ENCODE results near the gene ANTXR1.
"Not testable (repeated sequence)": the region's sequence is repeated elsewhere in the genome, so short reads cannot be mapped to it uniquely, and the experiment has no call there.

ANTXR1 gene

GRCh38 chr2:69222953-69223658, 210.1 kb downstream of the ANTXR1 start:
- ATAC-seq (replicated peaks): no peak
- no peak overlapping the region for H3K27ac Mint-ChIP-seq
- no peak overlapping the region for H3K4me3 Mint-ChIP-seq
- no peaks in the 10 kb centered on the region for H3K9me3 Mint-ChIP-seq
- DNase-seq: no peak
- H3K27me3 Mint-ChIP-seq: peaks cover 13% of the 10 kb centered on the region in 2 donors
- no peaks in the 10 kb centered on the region for H3K36me3 Mint-ChIP-seq
- H3K4me1 Mint-ChIP-seq: no peaks in the 10 kb centered on the region

GRCh38 chr2:69223759-69224511, 211.0 kb downstream of the ANTXR1 start:
- ATAC-seq (replicated peaks) (no peak), DNase-seq (no peak)
- Mint-ChIP-seq H3K9me3 (no peaks in the 10 kb centered on the region), H3K27ac (no peak overlapping the region), H3K4me3 (no peak overlapping the region), H3K27me3 (peaks cover 13% of the 10 kb centered on the region in 2 donors), H3K36me3 (no peaks in the 10 kb centered on the region), H3K4me1 (no peaks in the 10 kb centered on the region)

- H3K36me3 Mint-ChIP-seq: no peaks in the 10 kb centered on the region
- H3K27me3 Mint-ChIP-seq: peaks cover 13% of the 10 kb centered on the region in 2 donors
- no peaks in the 10 kb centered on the region for H3K9me3 Mint-ChIP-seq
- no peak overlapping the region for H3K4me3 Mint-ChIP-seq
- ATAC-seq (replicated peaks): no peak
- H3K4me1 Mint-ChIP-seq: no peaks in the 10 kb centered on the region
- DNase-seq: no peak
- no peak overlapping the region for H3K27ac Mint-ChIP-seq
Observed at GRCh38 chr2:69224512-69224837, 211.5 kb downstream of the ANTXR1 start.

DNA sequence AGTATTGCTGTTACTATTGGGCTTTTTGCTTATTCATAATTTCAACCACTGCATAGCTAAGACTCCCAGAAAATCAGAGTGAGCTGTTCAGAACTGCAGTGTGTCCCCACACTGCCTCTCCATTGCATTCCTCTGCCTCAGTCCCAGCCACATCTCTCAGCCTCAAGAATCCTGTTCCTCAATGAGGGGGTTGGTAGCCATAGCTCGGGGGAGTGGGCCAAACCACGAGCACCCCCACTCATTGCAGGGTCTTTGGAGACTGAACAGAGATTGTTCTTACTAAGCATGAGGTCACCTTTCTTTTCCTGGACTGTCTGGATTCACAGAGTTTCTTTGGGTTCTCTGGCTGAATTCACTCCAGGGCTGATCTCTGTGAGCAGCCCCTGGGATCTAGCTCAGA, 213.0 kb downstream of the ANTXR1 start:
- peaks cover 0 to 2% of the 10 kb centered on the region in 2 donors for H3K9me3 Mint-ChIP-seq
- H3K36me3 Mint-ChIP-seq: no peaks in the 10 kb centered on the region
- H3K4me3 Mint-ChIP-seq: no peak overlapping the region
- ATAC-seq (replicated peaks): no peak
- no peak for DNase-seq
- H3K4me1 Mint-ChIP-seq: no peaks in the 10 kb centered on the region
- H3K27me3 Mint-ChIP-seq: peaks cover 13% of the 10 kb centered on the region in 2 donors
- H3K27ac Mint-ChIP-seq: no peak overlapping the region

- DNase-seq (no peak), ATAC-seq (replicated peaks) (no peak)
- Mint-ChIP-seq H3K4me3 (no peak overlapping the region), H3K27ac (no peak overlapping the region), H3K27me3 (peaks cover 13% of the 10 kb centered on the region in 2 donors), H3K4me1 (no peaks in the 10 kb centered on the region), H3K9me3 (peaks cover 0 to 3% of the 10 kb centered on the region in 2 donors), H3K36me3 (no peaks in the 10 kb centered on the region)
Observed at GRCh38 chr2:69226903-69227302, 213.9 kb downstream of the ANTXR1 start.

- ATAC-seq (replicated peaks) (no peak), DNase-seq (no peak)
- Mint-ChIP-seq H3K27me3 (peaks cover 13% of the 10 kb centered on the region in 2 donors), H3K9me3 (peaks cover 0 to 3% of the 10 kb centered on the region in 2 donors), H3K4me1 (no peaks in the 10 kb centered on the region), H3K36me3 (no peaks in the 10 kb centered on the region), H3K4me3 (no peak overlapping the region), H3K27ac (no peak overlapping the region)
Observed at GRCh38 chr2:69227716-69228115, 214.7 kb downstream of the ANTXR1 start.

GRCh38 chr2:69230946-69231345, 218.0 kb downstream of the ANTXR1 start:
- H3K36me3 Mint-ChIP-seq; H3K27ac Mint-ChIP-seq; ATAC-seq (replicated peaks); H3K9me3 Mint-ChIP-seq; DNase-seq; H3K4me3 Mint-ChIP-seq; H3K4me1 Mint-ChIP-seq; H3K27me3 Mint-ChIP-seq: not testable (repeated sequence)

DNA sequence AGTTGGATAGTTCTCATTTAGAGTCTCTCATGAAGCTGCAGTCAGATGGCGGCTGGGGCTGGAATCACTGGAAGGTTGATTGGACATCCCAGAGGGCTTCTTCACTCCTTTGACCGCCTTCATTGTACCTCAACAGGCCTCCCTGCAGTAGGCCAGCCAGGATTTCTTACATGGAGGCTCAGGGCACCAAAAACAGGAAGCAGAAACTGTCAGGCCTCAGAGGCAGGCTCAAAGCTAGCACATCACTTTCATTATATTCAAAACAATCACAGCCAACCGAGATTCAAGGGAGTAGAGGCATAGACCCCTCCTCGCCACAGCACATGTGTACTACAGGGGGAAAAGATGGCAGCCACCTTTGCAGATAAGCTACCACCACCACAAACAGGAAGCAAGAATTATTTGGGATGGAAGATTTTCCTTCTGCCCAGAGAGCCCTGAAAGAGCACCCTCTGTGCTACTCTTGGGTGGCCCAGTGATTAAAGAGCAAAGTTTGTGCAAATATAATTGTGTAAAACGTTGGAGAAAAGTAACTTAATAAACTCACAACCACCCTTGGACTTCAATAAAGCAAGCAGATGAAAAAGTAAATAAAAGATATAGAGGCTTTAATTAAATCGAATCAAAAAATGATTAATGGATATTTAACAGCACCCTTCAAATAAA, 218.8 kb downstream of the ANTXR1 start:
- peaks cover 0 to 3% of the 10 kb centered on the region in 2 donors for H3K9me3 Mint-ChIP-seq
- no peak overlapping the region for H3K27ac Mint-ChIP-seq
- no peaks in the 10 kb centered on the region for H3K36me3 Mint-ChIP-seq
- no peak overlapping the region for H3K4me3 Mint-ChIP-seq
- DNase-seq (no peak), ATAC-seq (replicated peaks) (no peak)
- no peaks in the 10 kb centered on the region for H3K4me1 Mint-ChIP-seq
- H3K27me3 Mint-ChIP-seq: no peaks in the 10 kb centered on the region

GRCh38 chr2:69235835-69236234, 222.9 kb downstream of the ANTXR1 start:
- H3K9me3 Mint-ChIP-seq; H3K4me1 Mint-ChIP-seq; H3K27ac Mint-ChIP-seq; DNase-seq; ATAC-seq (replicated peaks); H3K27me3 Mint-ChIP-seq; H3K36me3 Mint-ChIP-seq; H3K4me3 Mint-ChIP-seq: not testable (repeated sequence)

GRCh38 chr2:69237070-69237670, 224.2 kb downstream of the ANTXR1 start:
- no peaks in the 10 kb centered on the region for H3K4me1 Mint-ChIP-seq
- H3K9me3 Mint-ChIP-seq: no peaks in the 10 kb centered on the region
- DNase-seq (no peak), ATAC-seq (replicated peaks) (no peak)
- no peak overlapping the region for H3K4me3 Mint-ChIP-seq
- H3K36me3 Mint-ChIP-seq: no peaks in the 10 kb centered on the region
- H3K27me3 Mint-ChIP-seq: peaks cover 0 to under 1% of the 10 kb centered on the region in 2 donors
- no peak overlapping the region for H3K27ac Mint-ChIP-seq

DNA sequence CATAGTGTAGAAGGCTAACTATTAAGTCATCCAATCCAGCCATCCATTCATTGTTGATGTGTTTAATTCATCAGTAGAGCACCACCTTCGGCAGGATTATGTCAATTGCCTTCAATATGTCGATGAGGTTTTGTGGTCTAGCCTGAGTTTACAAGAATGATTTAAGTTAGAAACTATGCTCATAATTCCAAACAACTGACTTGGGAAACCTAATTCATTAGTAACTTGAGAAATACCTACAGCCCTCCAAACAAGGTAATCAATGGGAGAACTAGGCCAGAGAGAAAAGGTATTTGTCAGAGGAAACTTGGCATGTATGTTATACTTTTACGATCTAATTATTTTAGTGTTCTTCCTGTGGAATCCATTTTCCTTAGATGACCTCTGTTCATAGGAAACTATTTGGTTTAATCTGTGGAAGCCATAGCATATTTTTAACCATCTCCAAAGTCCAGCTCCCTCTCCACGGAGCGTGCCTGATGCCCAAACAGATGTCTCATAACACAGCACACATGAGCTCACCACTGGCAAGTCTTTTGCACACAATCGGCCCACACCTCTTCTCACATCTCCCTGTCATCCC, 225.6 kb downstream of the ANTXR1 start:
- Mint-ChIP-seq H3K4me1 (no peaks in the 10 kb centered on the region), H3K36me3 (no peaks in the 10 kb centered on the region), H3K27ac (no peak overlapping the region), H3K4me3 (no peak overlapping the region), H3K9me3 (no peaks in the 10 kb centered on the region), H3K27me3 (peaks cover 0 to 6% of the 10 kb centered on the region in 2 donors)
- no peak for ATAC-seq (replicated peaks)
- no peak for DNase-seq

- ATAC-seq (replicated peaks) (no peak), DNase-seq (no peak)
- H3K4me3 Mint-ChIP-seq: no peak overlapping the region
- H3K27me3 Mint-ChIP-seq: peaks cover 0 to 6% of the 10 kb centered on the region in 2 donors
- no peaks in the 10 kb centered on the region for H3K9me3 Mint-ChIP-seq
- no peaks in the 10 kb centered on the region for H3K36me3 Mint-ChIP-seq
- H3K27ac Mint-ChIP-seq: no peak overlapping the region
- H3K4me1 Mint-ChIP-seq: no peaks in the 10 kb centered on the region
Observed at GRCh38 chr2:69241093-69241492, 228.1 kb downstream of the ANTXR1 start.

- Mint-ChIP-seq H3K27ac (no peak overlapping the region), H3K4me3 (no peak overlapping the region), H3K9me3 (no peaks in the 10 kb centered on the region), H3K4me1 (no peaks in the 10 kb centered on the region), H3K36me3 (no peaks in the 10 kb centered on the region), H3K27me3 (peaks cover 4 to 6% of the 10 kb centered on the region in 2 donors)
- ATAC-seq (replicated peaks): no peak
- DNase-seq: no peak
Observed at GRCh38 chr2:69241664-69242514, 228.9 kb downstream of the ANTXR1 start.
